ENCODE results near the gene SH3RF2.
"Not testable (repeated sequence)": the region's sequence is repeated elsewhere in the genome, so short reads cannot be mapped to it uniquely, and the experiment has no call there.

SH3RF2 gene

GRCh38 chr5:146010447-146010846, 74.1 kb downstream of the SH3RF2 start:
- not testable (repeated sequence) for DNase-seq

GRCh38 chr5:146013761-146014160, 77.4 kb downstream of the SH3RF2 start:
- DNase-seq: no peak

GRCh38 chr5:146015001-146015400, 78.6 kb downstream of the SH3RF2 start:
- no peak for DNase-seq

GRCh38 chr5:146016764-146017484, 80.5 kb downstream of the SH3RF2 start:
- no peak for DNase-seq

- DNase-seq: no peak
These were observed 82.4 kb downstream of the SH3RF2 start for GRCh38 chr5:146018514-146019375.

- no peak for DNase-seq
These were observed 83.7 kb downstream of the SH3RF2 start for GRCh38 chr5:146020100-146020499.

- no peak for DNase-seq
These were observed 87.7 kb downstream of the SH3RF2 start for GRCh38 chr5:146024034-146024433.

- DNase-seq: no peak
These were observed 88.8 kb downstream of the SH3RF2 start for GRCh38 chr5:146025114-146025680.

GRCh38 chr5:146025681-146026080, 89.3 kb downstream of the SH3RF2 start:
- DNase-seq: no peak

- no peak for DNase-seq
These were observed 90.1 kb downstream of the SH3RF2 start for GRCh38 chr5:146026307-146027010.

- DNase-seq: no peak
These were observed 91.4 kb downstream of the SH3RF2 start for GRCh38 chr5:146027751-146028150.

- no peak for DNase-seq
These were observed 96.5 kb downstream of the SH3RF2 start for GRCh38 chr5:146032911-146033310.

GRCh38 chr5:146034127-146034526, 97.7 kb downstream of the SH3RF2 start:
- no peak for DNase-seq

- no peak for DNase-seq
These were observed 98.2 kb downstream of the SH3RF2 start for GRCh38 chr5:146034605-146035004.

- DNase-seq: no peak
These were observed 103.0 kb downstream of the SH3RF2 start for GRCh38 chr5:146039420-146039819.

- no peak for DNase-seq
These were observed 104.1 kb downstream of the SH3RF2 start for GRCh38 chr5:146040527-146040926.

GRCh38 chr5:146041180-146041789, 104.9 kb downstream of the SH3RF2 start:
- DNase-seq: no peak

GRCh38 chr5:146042628-146043279, 106.4 kb downstream of the SH3RF2 start:
- DNase-seq: no peak

- no peak for DNase-seq
These were observed 107.3 kb downstream of the SH3RF2 start for GRCh38 chr5:146043722-146044121.

GRCh38 chr5:146047396-146047795, 111.0 kb downstream of the SH3RF2 start:
- DNase-seq: no peak

GRCh38 chr5:146048994-146049703, 112.8 kb downstream of the SH3RF2 start:
- DNase-seq: no peak

GRCh38 chr5:146049704-146050026, 113.3 kb downstream of the SH3RF2 start:
- no peak for DNase-seq

Data from CD4-positive, alpha-beta T cell treated with Interleukin-17A for 1 hour (primary cell).